CD14-positive monocyte (primary cell): Measurements from ENCODE around the gene STARD13. TPM values are rescaled to one million over a fixed set of nuclear protein-coding genes. Genes with fewer than 3 reads are reported as not detected.
"Not testable (repeated sequence)": the region's sequence is repeated elsewhere in the genome, so short reads cannot be mapped to it uniquely, and the experiment has no call there.

Experiments
- DNase-seq, 3 donors: peaks; one replicate each; pipeline ENCODE4 v3.0.0-alpha.2; 2011 to 2022
- H2AFZ ChIP-seq: 2 replicates; pipeline ENCODE4 v1.6.0; 2012; ENCODE audit warnings: mild to moderate bottlenecking, low read depth, low read length, inconsistent platforms; ENCODE audit not compliant: insufficient read depth, poor library complexity, severe bottlenecking
- H3K27ac ChIP-seq, 2 donors: 1 replicate in 1 of 2; 2 replicates in 1 of 2; pipeline ENCODE4 v1.5.1; 2012 to 2013; ENCODE audit warnings: low read length in 2 of 2, control low read depth in 1 of 2, inconsistent platforms in 1 of 2, low read depth in 1 of 2, mild to moderate bottlenecking in 1 of 2
- H3K27me3 ChIP-seq, 2 donors: one replicate each; pipeline versions ENCODE4 v1.6.0 to v1.6.1; 2011 to 2013; ENCODE audit warnings: low read length in 2 of 2; ENCODE audit not compliant: control insufficient read depth in 2 of 2, insufficient read depth in 2 of 2
- H3K36me3 ChIP-seq, 2 donors: replicated peaks in 1 of 2; 1 replicate in 1 of 2; 2 replicates in 1 of 2; pipeline versions ENCODE4 v1.5.1 to v1.6.1; 2012 to 2013; ENCODE audit warnings: low read length in 2 of 2, control low read depth in 1 of 2, inconsistent platforms in 1 of 2, mild to moderate bottlenecking in 1 of 2; ENCODE audit not compliant: insufficient read depth in 2 of 2, control insufficient read depth in 1 of 2
- H3K4me1 ChIP-seq, 2 donors: 1 replicate in 1 of 2; 2 replicates in 1 of 2; pipeline versions ENCODE4 v1.5.1 to v1.6.1; 2012 to 2013; ENCODE audit warnings: low read length in 2 of 2, control low read depth in 1 of 2, inconsistent platforms in 1 of 2, mild to moderate bottlenecking in 1 of 2, moderate library complexity in 1 of 2; ENCODE audit not compliant: insufficient read depth in 2 of 2, control insufficient read depth in 1 of 2
- H3K4me2 ChIP-seq: replicated peaks from 2 replicates; pipeline ENCODE3; 2012; ENCODE audit warnings: low read length, moderate library complexity, mild to moderate bottlenecking; ENCODE audit not compliant: poor library complexity, severe bottlenecking; ENCODE audit errors: extremely low read depth
- H3K4me3 ChIP-seq, 3 experiments: fragments of 200-600 bp in 1 of 3; sonication (generic) in 1 of 3; replicated peaks in 1 of 3; 1 replicate in 2 of 3; 2 replicates in 1 of 3; pipeline ENCODE4 v1.5.1; 2011 to 2013; ENCODE audit warnings: low read length in 3 of 3, mild to moderate bottlenecking in 3 of 3, control low read depth in 2 of 3, low read depth in 2 of 3, inconsistent platforms in 1 of 3, moderate library complexity in 1 of 3
- H3K79me2 ChIP-seq: 2 replicates; pipeline ENCODE4 v1.6.0; 2012; ENCODE audit warnings: mild to moderate bottlenecking, control low read depth, inconsistent platforms, low read length, moderate library complexity; ENCODE audit not compliant: insufficient read depth
- H3K9ac ChIP-seq: 2 replicates; pipeline ENCODE4 v1.6.0; 2017; ENCODE audit warnings: low read length, mild to moderate bottlenecking; ENCODE audit not compliant: insufficient read depth, poor library complexity, severe bottlenecking
- H3K9me3 ChIP-seq, 2 donors: replicated peaks in 1 of 2; 1 replicate in 1 of 2; 2 replicates in 1 of 2; pipeline versions ENCODE4 v1.5.1 to v1.6.1; 2012 to 2013; ENCODE audit warnings: low read length in 2 of 2, control low read depth in 1 of 2; ENCODE audit not compliant: control insufficient read depth in 1 of 2, insufficient read depth in 1 of 2
- H4K20me1 ChIP-seq: 2 replicates; pipeline ENCODE4 v1.6.0; 2012; ENCODE audit warnings: mild to moderate bottlenecking, low read length, control low read depth, moderate library complexity; ENCODE audit not compliant: insufficient read depth
- H3K27ac Mint-ChIP-seq, 7 donors: one replicate each; pipeline ENCODE4 v1.8.0; 2020; ENCODE audit warnings: mild to moderate bottlenecking in 7 of 7, mixed read lengths in 7 of 7, moderate library complexity in 6 of 7, inconsistent platforms in 2 of 7
- H3K27me3 Mint-ChIP-seq, 3 donors: one replicate each; pipeline ENCODE4 v1.8.0; 2021 to 2022; ENCODE audit warnings: low read depth in 3 of 3, mild to moderate bottlenecking in 3 of 3, mixed read lengths in 3 of 3, moderate library complexity in 3 of 3, inconsistent platforms in 1 of 3
- H3K36me3 Mint-ChIP-seq, 2 donors: one replicate each; pipeline ENCODE4 v1.8.0; 2020; ENCODE audit warnings: mixed read lengths in 2 of 2, inconsistent platforms in 1 of 2, mild to moderate bottlenecking in 1 of 2
- H3K4me1 Mint-ChIP-seq: one replicate; pipeline ENCODE4 v1.8.0; 2020; ENCODE audit warnings: mild to moderate bottlenecking, mixed read lengths
- H3K4me3 Mint-ChIP-seq, 2 donors: one replicate each; pipeline ENCODE4 v1.8.0; 2020; ENCODE audit warnings: mild to moderate bottlenecking in 2 of 2, mixed read lengths in 2 of 2, moderate library complexity in 1 of 2
- H3K9me3 Mint-ChIP-seq, 7 donors: one replicate each; pipeline ENCODE4 v1.8.0; 2020 to 2022; ENCODE audit warnings: mixed read lengths in 7 of 7, mild to moderate bottlenecking in 6 of 7, moderate library complexity in 6 of 7, inconsistent platforms in 2 of 7
- WGBS: methylation state at CpG from one replicate; pipeline ENCODE4 v1.1.5; 2013; ENCODE audit warnings: missing lambda C conversion rate; ENCODE audit not compliant: insufficient coverage; 5-methylcytosine and 5-hydroxymethylcytosine counted together
- intact Hi-C, 2 donors: fragments of 100-400 bp; cut with micrococcal nuclease; formaldehyde crosslinking; loops; one replicate each; pipeline versions ENCODE4 v1.15.0 to v1.15.1; 2023
- polyA plus RNA-seq, 3 donors: library from polyadenylated mRNA; depleted of rRNA in 1 of 3; unstranded in 2 of 3; stranded (reverse) in 1 of 3; fragments of 300-500 nt in 2 of 3; fragments of >200 nt in 1 of 3; fragmentation: Illumina TruSeq in 2 of 3; gene quantifications; 1 replicate in 2 of 3; 2 replicates in 1 of 3; pipeline ENCODE4 v1.2.3, GENCODE V29; 2012 to 2021
- TF ChIP-seq, protein P1 (sequence below): fragments of 200-600 bp; IDR thresholded peaks from one replicate; pipeline ENCODE4 v1.8.0; 2022; ENCODE audit warnings: antibody characterized with exemption, mild to moderate bottlenecking

The STARD13 gene
- polyA plus RNA-seq, 3 donors, result 0.37 to 0.69 (median 0.60) TPM

GRCh38 chr13:33164331-33164730 is 121.2 kb downstream of the STARD13 start:
- Histone ChIP-seq H4K20me1 (no peaks in the 10 kb centered on the region), H3K4me2 (no peak overlapping the region), H3K36me3 (no peaks in the 10 kb centered on the region), H3K4me3 (no peak overlapping the region), H3K27me3 (no peaks in the 10 kb centered on the region), H3K4me1 (no peaks in the 10 kb centered on the region), H2AFZ (no peak overlapping the region), H3K9me3 (peaks cover 7 to 10% of the 10 kb centered on the region in 2 donors), H3K79me2 (no peaks in the 10 kb centered on the region), H3K27ac (no peak overlapping the region), H3K9ac (no peak overlapping the region)
- DNase-seq, result no peak
- no CpG with 5 or more reads among the region's 2 CpGs for WGBS
- Mint-ChIP-seq H3K27me3 (peaks cover 0 to 1% (median 0%) of the 10 kb centered on the region in 3 donors), H3K4me1 (no peaks in the 10 kb centered on the region), H3K9me3 (peaks cover 11 to 19% (median 15%) of the 10 kb centered on the region in 7 donors), H3K27ac (no peak overlapping the region), H3K36me3 (peaks cover 12 to 14% of the 10 kb centered on the region in 2 donors), H3K4me3 (no peak overlapping the region)
- intact Hi-C loops, result no loop called here
- TF ChIP-seq, protein P1, sequence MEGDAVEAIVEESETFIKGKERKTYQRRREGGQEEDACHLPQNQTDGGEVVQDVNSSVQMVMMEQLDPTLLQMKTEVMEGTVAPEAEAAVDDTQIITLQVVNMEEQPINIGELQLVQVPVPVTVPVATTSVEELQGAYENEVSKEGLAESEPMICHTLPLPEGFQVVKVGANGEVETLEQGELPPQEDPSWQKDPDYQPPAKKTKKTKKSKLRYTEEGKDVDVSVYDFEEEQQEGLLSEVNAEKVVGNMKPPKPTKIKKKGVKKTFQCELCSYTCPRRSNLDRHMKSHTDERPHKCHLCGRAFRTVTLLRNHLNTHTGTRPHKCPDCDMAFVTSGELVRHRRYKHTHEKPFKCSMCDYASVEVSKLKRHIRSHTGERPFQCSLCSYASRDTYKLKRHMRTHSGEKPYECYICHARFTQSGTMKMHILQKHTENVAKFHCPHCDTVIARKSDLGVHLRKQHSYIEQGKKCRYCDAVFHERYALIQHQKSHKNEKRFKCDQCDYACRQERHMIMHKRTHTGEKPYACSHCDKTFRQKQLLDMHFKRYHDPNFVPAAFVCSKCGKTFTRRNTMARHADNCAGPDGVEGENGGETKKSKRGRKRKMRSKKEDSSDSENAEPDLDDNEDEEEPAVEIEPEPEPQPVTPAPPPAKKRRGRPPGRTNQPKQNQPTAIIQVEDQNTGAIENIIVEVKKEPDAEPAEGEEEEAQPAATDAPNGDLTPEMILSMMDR, result no peak

DNA sequence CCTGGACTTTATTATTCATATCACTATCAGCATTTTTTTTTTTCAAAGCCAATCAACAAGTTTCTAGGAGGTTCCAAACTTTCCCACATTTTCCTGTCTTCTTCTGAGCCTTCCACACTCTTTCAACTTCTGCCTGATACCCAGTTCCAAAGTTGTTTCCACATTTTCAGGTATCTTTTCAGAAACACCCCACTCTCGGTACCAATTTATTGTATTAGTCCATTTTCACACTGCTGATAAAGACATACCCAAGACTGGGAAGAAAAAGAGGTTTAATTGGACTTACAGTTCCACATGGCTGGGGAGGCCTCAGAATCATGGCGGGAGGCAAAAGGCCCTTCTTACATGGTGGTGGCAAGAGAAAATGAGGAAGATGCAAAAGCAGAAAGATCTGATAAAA is 122.8 kb downstream of the STARD13 start:
- H3K4me1 ChIP-seq, H3K27ac Mint-ChIP-seq, H3K4me1 Mint-ChIP-seq, H3K27me3 Mint-ChIP-seq, intact Hi-C loops, H3K79me2 ChIP-seq, H3K4me3 Mint-ChIP-seq, H3K9ac ChIP-seq, DNase-seq, H3K4me2 ChIP-seq, H3K36me3 ChIP-seq, H2AFZ ChIP-seq, H3K27me3 ChIP-seq, H4K20me1 ChIP-seq, H3K4me3 ChIP-seq, H3K27ac ChIP-seq: not testable (repeated sequence)
- peaks cover 7 to 10% of the 10 kb centered on the region in 2 donors for H3K9me3 ChIP-seq
- Mint-ChIP-seq H3K36me3 (peaks cover 14 to 17% of the 10 kb centered on the region in 2 donors), H3K9me3 (peaks cover 11 to 22% (median 16%) of the 10 kb centered on the region in 7 donors)
- WGBS, result no CpG with 5 or more reads among the region's 2 CpGs
